OCI-LY7 (cell line): ENCODE data around the gene SNX20. TPM values are rescaled to one million over a fixed set of nuclear protein-coding genes. Genes with fewer than 3 reads are reported as not detected.

ENCODE experiments used
- BruUV-seq: library from RNA; stranded (reverse); fragments of 400-500 nt; replicated peaks from 2 replicates; lab custom pipeline; 2021; lab: Mats Ljungman, UMichigan
- CTCF ChIA-PET: fragments of 300-600 bp; sonication (Branson Sonifier 250); formaldehyde crosslinking; loops from one replicate; lab custom pipeline; 2022; ENCODE audit warnings: antibody characterized with exemption; ENCODE audit not compliant: unreplicated experiment; lab: Charles Lee
- POLR2A ChIA-PET: fragments of 300-600 bp; sonication (Branson Sonifier 250); formaldehyde crosslinking; loops from one replicate; lab custom pipeline; 2022; ENCODE audit warnings: antibody characterized with exemption; lab: Charles Lee
- DNase-seq: peaks from one replicate; pipeline ENCODE4 v3.0.0-alpha.2; 2015; ENCODE audit warnings: low spot score
- H2AFZ ChIP-seq: fragments of 200-600 bp; sonication (generic), shearing (Covaris generic); 2 replicates; pipeline ENCODE4 v1.6.1; 2014; ENCODE audit warnings: mild to moderate bottlenecking, antibody characterized with exemption, low read length, moderate library complexity
- H3K27ac ChIP-seq: fragments of 200-600 bp; sonication (generic); 2 replicates; pipeline ENCODE4 v1.5.1; 2014; ENCODE audit warnings: mixed run types, low read depth, mild to moderate bottlenecking, moderate library complexity, low read length, inconsistent platforms; ENCODE audit not compliant: poor library complexity, severe bottlenecking
- H3K36me3 ChIP-seq: fragments of 200-600 bp; sonication (generic); 2 replicates; pipeline ENCODE4 v1.6.1; 2014; ENCODE audit warnings: mild to moderate bottlenecking, antibody characterized with exemption, low read length, moderate library complexity, mixed read lengths; ENCODE audit not compliant: insufficient read depth
- H3K4me1 ChIP-seq: fragments of 200-600 bp; sonication (generic); 2 replicates; pipeline ENCODE4 v1.5.1; 2014; ENCODE audit warnings: mild to moderate bottlenecking, low read length; ENCODE audit not compliant: insufficient read depth, poor library complexity, severe bottlenecking
- H3K4me2 ChIP-seq: fragments of 200-600 bp; sonication (generic); 2 replicates; pipeline ENCODE4 v1.6.1; 2014; ENCODE audit warnings: mild to moderate bottlenecking, low read length
- H3K4me3 ChIP-seq: fragments of 200-600 bp; sonication (generic); 2 replicates; pipeline ENCODE4 v1.5.1; 2014; ENCODE audit warnings: mild to moderate bottlenecking, low read depth, low read length; ENCODE audit not compliant: poor library complexity, severe bottlenecking
- H3K79me2 ChIP-seq: fragments of 200-600 bp; sonication (generic); 2 replicates; pipeline ENCODE4 v1.6.1; 2016; ENCODE audit warnings: low read depth, mild to moderate bottlenecking, low read length, moderate library complexity, mixed read lengths; ENCODE audit not compliant: insufficient read depth
- H3K9me2 ChIP-seq: fragments of 200-600 bp; sonication (generic); 2 replicates; pipeline ENCODE4 v1.6.1; 2016; ENCODE audit warnings: mild to moderate bottlenecking, low read length, mixed read lengths; ENCODE audit not compliant: insufficient read depth
- H3K9me3 ChIP-seq: fragments of 200-600 bp; sonication (generic); 2 replicates; pipeline ENCODE4 v1.6.1; 2014; ENCODE audit warnings: mild to moderate bottlenecking, mixed run types, low read length, mixed read lengths
- H4K20me1 ChIP-seq: fragments of 200-600 bp; sonication (generic); 2 replicates; pipeline ENCODE4 v1.6.1; 2014; ENCODE audit warnings: mild to moderate bottlenecking, antibody characterized with exemption, low read length, moderate library complexity, mixed read lengths; ENCODE audit not compliant: insufficient read depth
- CTCF ChIP-seq: fragments of 200-600 bp; sonication (generic); conservative IDR thresholded peaks from 2 replicates; pipeline ENCODE4 v1.5.1; 2014; ENCODE audit warnings: mild to moderate bottlenecking, antibody characterized with exemption, low read length, moderate library complexity, mixed read lengths
- EZH2phosphoT487 ChIP-seq: fragments of 200-600 bp; sonication (generic); IDR thresholded peaks from 2 replicates; pipeline ENCODE4 v1.6.1; 2018; ENCODE audit warnings: low read depth, borderline replicate concordance, mild to moderate bottlenecking, mixed run types, antibody characterized with exemption, low read length, moderate library complexity, mixed read lengths
- intact Hi-C: fragments of 100-400 bp; cut with micrococcal nuclease; formaldehyde crosslinking; loops from one replicate; pipeline ENCODE4 v1.10.0; 2022; ENCODE audit not compliant: unreplicated experiment
- total RNA-seq, 2 experiments: library from RNA; depleted of rRNA in 1 of 2; stranded (reverse); fragments of >200 nt in 1 of 2; shearing (Covaris generic) in 1 of 2; gene quantifications; 2 replicates each; pipeline ENCODE4 v1.2.3, GENCODE V29; 2014 to 2022

Gene SNX20
- total RNA-seq, 2 experiments from 2014 or later = 1.3 to 5.8 TPM

- Histone ChIP-seq H4K20me1 (no peaks in the 10 kb centered on the region), H3K9me2 (no peaks in the 10 kb centered on the region), H3K79me2 (no peaks in the 10 kb centered on the region), H3K4me3 (no peak overlapping the region), H3K36me3 (no peaks in the 10 kb centered on the region), H3K27ac (no peak overlapping the region), H3K4me1 (no peaks in the 10 kb centered on the region), H3K9me3 (no peaks in the 10 kb centered on the region), H3K4me2 (no peak overlapping the region), H2AFZ (no peak overlapping the region)
- ChIA-PET POLR2A (interaction anchor here (0.6 kb wide), 1 partner anchor 8 kb away, joined by 10 read pairs; no protein-coding TSS in a partner anchor), CTCF (no interaction called here)
- TF ChIP-seq CTCF (no peak), EZH2phosphoT487 (no peak)
- BruUV-seq = no TSS peak
- no peak for DNase-seq
- intact Hi-C loops = no loop called here
Observed at GRCh38 chr16:50711040-50711439, 29.9 kb upstream of the SNX20 start.

- CTCF ChIA-PET = no interaction called here
Observed at GRCh38 chr16:50709980-50710379, 28.9 kb upstream of the SNX20 start.

More at GRCh38 chr16:50709980-50710379, 28.9 kb upstream of the SNX20 start:
- H3K4me3 ChIP-seq = no peak overlapping the region
- peaks cover 3% of the 10 kb centered on the region; the same call in 1 of the 2 replicates for H3K9me3 ChIP-seq
- intact Hi-C loops = no loop called here
- no peak for TF ChIP-seq EZH2phosphoT487
- TF ChIP-seq CTCF = no peak
- no peak overlapping the region for H3K4me2 ChIP-seq
- POLR2A ChIA-PET = no interaction called here
- no peaks in the 10 kb centered on the region for H3K9me2 ChIP-seq
- no peak for DNase-seq
- no peak overlapping the region for H3K27ac ChIP-seq
- no peaks in the 10 kb centered on the region for H4K20me1 ChIP-seq
- H3K4me1 ChIP-seq = no peaks in the 10 kb centered on the region
- no peaks in the 10 kb centered on the region for H3K36me3 ChIP-seq
- no peak overlapping the region for H2AFZ ChIP-seq
- H3K79me2 ChIP-seq = no peaks in the 10 kb centered on the region
- BruUV-seq = no TSS peak
